ENCODE data around the gene ULK3.

ULK3 gene

GRCh38 chr15:74867466-74868038, 24.6 kb upstream of the ULK3 start:
- no peak for FAIRE-seq

- FAIRE-seq: no peak
Observed at GRCh38 chr15:74866090-74866489, 23.1 kb upstream of the ULK3 start.

GRCh38 chr15:74865316-74865715, 22.4 kb upstream of the ULK3 start:
- no peak for FAIRE-seq

GRCh38 chr15:74864296-74864695, 21.3 kb upstream of the ULK3 start:
- FAIRE-seq: no peak

- FAIRE-seq: no peak
Observed at GRCh38 chr15:74863239-74864056, 20.5 kb upstream of the ULK3 start.

- no peak for FAIRE-seq
Observed at GRCh38 chr15:74858369-74858740, 15.4 kb upstream of the ULK3 start.

- FAIRE-seq: no peak
Observed at GRCh38 chr15:74857671-74858368, 14.9 kb upstream of the ULK3 start.

GRCh38 chr15:74857082-74857655, 14.2 kb upstream of the ULK3 start:
- FAIRE-seq: no peak

GRCh38 chr15:74856537-74856936, 13.6 kb upstream of the ULK3 start:
- FAIRE-seq: no peak

- no peak for FAIRE-seq
Observed at GRCh38 chr15:74855857-74856256, 12.9 kb upstream of the ULK3 start.

- FAIRE-seq: no peak
Observed at GRCh38 chr15:74854453-74855022, 11.6 kb upstream of the ULK3 start.

GRCh38 chr15:74851960-74852359, 9.0 kb upstream of the ULK3 start:
- FAIRE-seq: no peak

- no peak for FAIRE-seq
Observed at GRCh38 chr15:74850393-74850792, 7.4 kb upstream of the ULK3 start.

GRCh38 chr15:74847432-74847831, 4.5 kb upstream of the ULK3 start:
- FAIRE-seq: no peak

- no peak for FAIRE-seq
Observed at GRCh38 chr15:74845581-74845980, 2.6 kb upstream of the ULK3 start.

- no peak for FAIRE-seq
Observed at GRCh38 chr15:74845208-74845568, 2.2 kb upstream of the ULK3 start.

GRCh38 chr15:74844319-74845207, 1.6 kb upstream of the ULK3 start:
- no peak for FAIRE-seq

- FAIRE-seq: no peak
Observed at GRCh38 chr15:74843891-74844299, 939 bp upstream of the ULK3 start.

GRCh38 chr15:74843445-74843828, 481 bp upstream of the ULK3 start:
- FAIRE-seq: no peak

- no peak for FAIRE-seq
Observed at GRCh38 chr15:74841891-74842373, 1.0 kb downstream of the ULK3 start.

GRCh38 chr15:74840851-74841775, 1.8 kb downstream of the ULK3 start:
- no peak for FAIRE-seq

All from endometrium (tissue), 2 donors.